ENCODE measurements around the gene KASH5. TPM values are rescaled to one million over a fixed set of nuclear protein-coding genes. Genes with fewer than 3 reads are reported as not detected.

Gene KASH5
- total RNA-seq, 1 experiment from 2014 or later: not detected

- Mint-ChIP-seq H3K36me3 (ENCODE audit: insufficient read depth in 1 of 3, low read depth in 3 of 3) (no peaks in the 10 kb centered on the region; a peak in 1 of 7 replicates), H3K27ac (no peak overlapping the region), H3K4me3 (no peak overlapping the region), H3K4me1 (peaks cover 37 to 38% of the 10 kb centered on the region in 2 experiments), H3K9me3 (no peaks in the 10 kb centered on the region), H3K27me3 (ENCODE audit: low read depth) (peaks cover 9% of the 10 kb centered on the region)
- Histone ChIP-seq H3K14ac (ENCODE audit: insufficient read depth, low read length) (no peak overlapping the region), H2AFZ (ENCODE audit: low read length) (no peak overlapping the region), H2BK120ac (ENCODE audit: low read depth, low read length, poor library complexity, severe bottlenecking) (no peak overlapping the region), H3K18ac (ENCODE audit: insufficient read length, low read depth, low read length) (no peak overlapping the region), H3K9me3 (ENCODE audit: control insufficient read depth, low read depth, low read length) (no peaks in the 10 kb centered on the region), H3K23me2 (ENCODE audit: insufficient read length, low read depth, low read length, poor library complexity, severe bottlenecking) (no peaks in the 10 kb centered on the region), H3K23ac (ENCODE audit: insufficient read length, low read depth, low read length) (no peak overlapping the region), H3K27ac (ENCODE audit: insufficient read length, low read depth, low read length) (no peak overlapping the region), H3K79me2 (ENCODE audit: insufficient read depth, low read length) (no peaks in the 10 kb centered on the region), H3K9ac (ENCODE audit: extremely low read depth, insufficient read length, low read length) (no peak overlapping the region), H3K4me1 (ENCODE audit: insufficient read depth, low read length) (peaks cover 9% of the 10 kb centered on the region; the same call in 1 of the 2 replicates), H3T11ph (ENCODE audit: low read length) (no peak overlapping the region), H2BK5ac (ENCODE audit: insufficient read length, low read length) (no peak overlapping the region), H4K20me1 (ENCODE audit: control insufficient read depth, insufficient read depth, insufficient read length) (peaks cover 2% of the 10 kb centered on the region), H2AK5ac (ENCODE audit: insufficient read length, low read length) (no peak overlapping the region), H2BK20ac (ENCODE audit: low read depth, low read length, poor library complexity, severe bottlenecking) (no peak overlapping the region), H3K27me3 (ENCODE audit: insufficient read depth, low read length) (no peaks in the 10 kb centered on the region), H4K8ac (replicated peaks; ENCODE audit: insufficient read length, low read depth, low read length) (no peak overlapping the region), H2BK12ac (ENCODE audit: insufficient read length, low read depth, low read length) (no peak overlapping the region), H3K79me1 (ENCODE audit: insufficient read depth, low read depth, low read length, poor library complexity, severe bottlenecking) (no peaks in the 10 kb centered on the region), H4K91ac (ENCODE audit: insufficient read length, low read depth, low read length) (no peak overlapping the region), H2BK15ac (ENCODE audit: low read depth, low read length) (no peak overlapping the region), H4K5ac (ENCODE audit: insufficient read length, low read depth, low read length) (no peak overlapping the region), H3K4ac (ENCODE audit: low read depth, low read length) (no peak overlapping the region), H3K56ac (ENCODE audit: insufficient read length, low read depth, low read length) (no peak overlapping the region), H3K4me2 (ENCODE audit: insufficient read depth, insufficient read length, low read length) (no peak overlapping the region)
- no peak for DNase-seq
- no peak for TF ChIP-seq CTCF (conservative IDR thresholded peaks at IDR 0.05)
- whole genome bisulfite sequencing (ENCODE audit: extremely low coverage, insufficient read length, low lambda C conversion rate): no CpG with 5 or more reads among the region's 16 CpGs
Observed at GRCh38 chr19:49407482-49408015, 19.5 kb downstream of the KASH5 start.
